ENCODE measurements around the gene GIPC1.

GIPC1 gene

GRCh38 chr19:14497228-14497921 lies 1.4 kb upstream of the GIPC1 start:
- H3K4me3 ChIP-seq (ENCODE audit: low read depth, low read length): no peak overlapping the region
- no peak for TF ChIP-seq MYC (IDR thresholded peaks at IDR 0.05; ENCODE audit: low read depth, low read length)
- no peak for DNase-seq (ENCODE audit: low read depth)

DNA sequence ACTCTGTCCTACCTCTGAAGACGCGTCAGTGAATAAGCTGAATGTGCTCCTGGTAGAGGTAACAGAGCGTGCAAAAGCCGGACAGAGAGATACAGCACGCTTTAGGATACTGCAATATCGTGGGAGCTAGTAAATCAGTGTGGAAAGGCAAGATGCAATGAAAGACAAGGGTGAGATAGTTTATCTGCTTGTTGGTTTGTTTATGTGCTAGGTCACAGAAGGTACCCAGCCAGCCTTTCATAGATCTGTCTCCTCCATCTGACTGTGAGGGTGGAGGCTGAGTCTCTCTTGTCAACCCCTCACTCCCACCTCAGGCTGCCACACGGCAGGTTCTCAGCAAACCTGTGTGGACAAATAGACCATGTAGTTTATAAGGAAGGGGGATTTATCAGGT lies 904 bp upstream of the GIPC1 start:
- no peak for DNase-seq (ENCODE audit: low read depth)
- TF ChIP-seq, protein P1, sequence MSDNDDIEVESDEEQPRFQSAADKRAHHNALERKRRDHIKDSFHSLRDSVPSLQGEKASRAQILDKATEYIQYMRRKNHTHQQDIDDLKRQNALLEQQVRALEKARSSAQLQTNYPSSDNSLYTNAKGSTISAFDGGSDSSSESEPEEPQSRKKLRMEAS (IDR thresholded peaks at IDR 0.05; ENCODE audit: low read depth, low read length): no peak
- no peak for TF ChIP-seq POLR2A (IDR thresholded peaks at IDR 0.05; ENCODE audit: extremely low read depth, insufficient read length)
- TF ChIP-seq, protein P2, sequence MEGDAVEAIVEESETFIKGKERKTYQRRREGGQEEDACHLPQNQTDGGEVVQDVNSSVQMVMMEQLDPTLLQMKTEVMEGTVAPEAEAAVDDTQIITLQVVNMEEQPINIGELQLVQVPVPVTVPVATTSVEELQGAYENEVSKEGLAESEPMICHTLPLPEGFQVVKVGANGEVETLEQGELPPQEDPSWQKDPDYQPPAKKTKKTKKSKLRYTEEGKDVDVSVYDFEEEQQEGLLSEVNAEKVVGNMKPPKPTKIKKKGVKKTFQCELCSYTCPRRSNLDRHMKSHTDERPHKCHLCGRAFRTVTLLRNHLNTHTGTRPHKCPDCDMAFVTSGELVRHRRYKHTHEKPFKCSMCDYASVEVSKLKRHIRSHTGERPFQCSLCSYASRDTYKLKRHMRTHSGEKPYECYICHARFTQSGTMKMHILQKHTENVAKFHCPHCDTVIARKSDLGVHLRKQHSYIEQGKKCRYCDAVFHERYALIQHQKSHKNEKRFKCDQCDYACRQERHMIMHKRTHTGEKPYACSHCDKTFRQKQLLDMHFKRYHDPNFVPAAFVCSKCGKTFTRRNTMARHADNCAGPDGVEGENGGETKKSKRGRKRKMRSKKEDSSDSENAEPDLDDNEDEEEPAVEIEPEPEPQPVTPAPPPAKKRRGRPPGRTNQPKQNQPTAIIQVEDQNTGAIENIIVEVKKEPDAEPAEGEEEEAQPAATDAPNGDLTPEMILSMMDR (IDR thresholded peaks at IDR 0.05; ENCODE audit: low read depth, low read length): no peak
- no peak for TF ChIP-seq MYC (IDR thresholded peaks at IDR 0.05; ENCODE audit: low read depth, low read length)
- H3K4me3 ChIP-seq (ENCODE audit: low read depth, low read length): no peak overlapping the region

GRCh38 chr19:14495672-14496028 lies 277 bp downstream of the GIPC1 start:
- H3K4me3 ChIP-seq (ENCODE audit: low read depth, low read length): no peak overlapping the region
- TF ChIP-seq, protein P2 (IDR thresholded peaks at IDR 0.05; ENCODE audit: low read depth, low read length): no peak
- no peak for TF ChIP-seq POLR2A (IDR thresholded peaks at IDR 0.05; ENCODE audit: extremely low read depth, insufficient read length)
- TF ChIP-seq, protein P1 (IDR thresholded peaks at IDR 0.05; ENCODE audit: low read depth, low read length): no peak
- no peak for TF ChIP-seq MYC (IDR thresholded peaks at IDR 0.05; ENCODE audit: low read depth, low read length)
- DNase-seq (ENCODE audit: low read depth): no peak

GRCh38 chr19:14494910-14495671 lies 836 bp downstream of the GIPC1 start:
- no peak for TF ChIP-seq POLR2A (IDR thresholded peaks at IDR 0.05; ENCODE audit: extremely low read depth, insufficient read length)
- TF ChIP-seq, protein P1 (IDR thresholded peaks at IDR 0.05; ENCODE audit: low read depth, low read length): no peak
- no peak for TF ChIP-seq MYC (IDR thresholded peaks at IDR 0.05; ENCODE audit: low read depth, low read length)
- TF ChIP-seq, protein P2 (IDR thresholded peaks at IDR 0.05; ENCODE audit: low read depth, low read length): no peak
- H3K4me3 ChIP-seq (ENCODE audit: low read depth, low read length): no peak overlapping the region
- DNase-seq (ENCODE audit: low read depth): no peak

- TF ChIP-seq POLR2A (IDR thresholded peaks at IDR 0.05; ENCODE audit: extremely low read depth, insufficient read length): no peak
- TF ChIP-seq, protein P2 (IDR thresholded peaks at IDR 0.05; ENCODE audit: low read depth, low read length): no peak
- TF ChIP-seq MYC (IDR thresholded peaks at IDR 0.05; ENCODE audit: low read depth, low read length): no peak
- TF ChIP-seq, protein P1 (IDR thresholded peaks at IDR 0.05; ENCODE audit: low read depth, low read length): no peak
- H3K4me3 ChIP-seq (ENCODE audit: low read depth, low read length): no peak overlapping the region
- DNase-seq (ENCODE audit: low read depth): no peak
Observed at GRCh38 chr19:14494411-14494810, 1.5 kb downstream of the GIPC1 start.

DNA sequence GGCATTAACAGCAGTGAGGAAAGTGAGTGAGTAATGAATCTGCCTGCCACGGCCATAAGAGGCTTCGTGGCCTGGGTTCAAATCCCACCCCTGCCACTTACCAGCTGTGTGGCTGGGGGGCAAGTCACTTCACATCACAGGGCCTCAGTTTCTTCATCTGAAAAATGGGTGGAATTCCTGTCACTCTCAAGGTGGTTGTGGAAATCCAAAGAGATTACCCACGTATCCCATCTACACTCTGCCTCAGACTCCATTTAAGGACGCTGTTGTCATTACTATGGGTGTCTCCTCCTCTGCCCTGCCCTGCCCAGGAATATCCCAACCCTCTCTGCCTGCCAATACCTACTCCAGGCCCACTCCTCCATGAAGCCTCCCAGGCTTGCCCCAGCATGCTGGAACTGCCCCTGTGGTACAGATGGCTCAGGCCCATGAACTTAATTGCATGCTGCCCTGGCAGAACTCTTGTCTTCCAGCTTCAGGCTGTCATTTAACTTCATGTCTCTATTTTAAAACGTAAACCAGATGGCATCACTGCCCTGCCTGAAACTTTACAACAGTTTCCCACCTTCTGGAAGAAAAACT lies 3.1 kb downstream of the GIPC1 start:
- no peak for DNase-seq (ENCODE audit: low read depth)

More for the DNA sequence above, 3.1 kb downstream of the GIPC1 start:
- TF ChIP-seq MYC (IDR thresholded peaks at IDR 0.05; ENCODE audit: low read depth, low read length) (no peak), POLR2A (IDR thresholded peaks at IDR 0.05; ENCODE audit: extremely low read depth, insufficient read length) (no peak)
- TF ChIP-seq, protein P1 (IDR thresholded peaks at IDR 0.05; ENCODE audit: low read depth, low read length): no peak
- TF ChIP-seq, protein P2 (IDR thresholded peaks at IDR 0.05; ENCODE audit: low read depth, low read length): no peak
- no peak overlapping the region for H3K4me3 ChIP-seq (ENCODE audit: low read depth, low read length)

Measured in NB4 (cell line).